Gastroesophageal sphincter (tissue), 4 donors: ENCODE measurements around the gene OR8B8. TPM values are rescaled to one million over a fixed set of nuclear protein-coding genes. Genes with fewer than 3 reads are reported as not detected.

Experiments
- ATAC-seq: fragments of 150-250 bp; one replicate; pipeline ENCODE4 v1.9.1; 2016; ENCODE audit warnings: mild to moderate bottlenecking, moderate library complexity
- H3K27ac ChIP-seq, 4 donors: fragments of 200-600 bp; sonication (generic) in 3 of 4; 1 replicate in 3 of 4; 2 replicates in 1 of 4; pipeline ENCODE4 v1.5.1; 2016 to 2019
- H3K27me3 ChIP-seq: fragments of 200-600 bp; sonication (generic); one replicate; pipeline ENCODE4 v1.5.1; 2019
- H3K36me3 ChIP-seq, 2 donors: fragments of 200-600 bp; sonication (generic); one replicate each; pipeline ENCODE4 v1.5.1; 2019; ENCODE audit warnings: control low read depth in 1 of 2
- H3K4me1 ChIP-seq, 3 donors: fragments of 200-600 bp; sonication (generic); 1 replicate in 2 of 3; 2 replicates in 1 of 3; pipeline ENCODE4 v1.5.1; 2016 to 2019; ENCODE audit warnings: control low read depth in 2 of 3
- H3K4me3 ChIP-seq, 2 donors: fragments of 200-600 bp; sonication (generic); one replicate each; pipeline ENCODE4 v1.5.1; 2019; ENCODE audit warnings: mild to moderate bottlenecking in 1 of 2, moderate library complexity in 1 of 2
- H3K9me3 ChIP-seq, 3 donors: fragments of 200-600 bp; sonication (generic); one replicate each; pipeline ENCODE4 v1.5.1; 2017 to 2019; ENCODE audit warnings: control low read depth in 2 of 3
- CTCF ChIP-seq, 4 experiments: fragments of 200-600 bp in 2 of 4; fragments of 450-650 bp in 2 of 4; sonication (generic) in 1 of 4; IDR thresholded peaks; one replicate each; pipeline ENCODE4 v1.5.1; 2017 to 2019; ENCODE audit warnings: antibody characterized with exemption in 4 of 4, mild to moderate bottlenecking in 2 of 4, moderate library complexity in 2 of 4
- EP300 ChIP-seq: sonication (generic); formaldehyde crosslinking; IDR thresholded peaks from one replicate; pipeline ENCODE4 v1.6.1; 2017; ENCODE audit warnings: antibody characterized with exemption, mild to moderate bottlenecking
- POLR2A ChIP-seq, 2 donors: fragments of 450-650 bp; IDR thresholded peaks; one replicate each; pipeline ENCODE4 v1.6.1; 2017; ENCODE audit warnings: antibody characterized with exemption in 2 of 2, mild to moderate bottlenecking in 2 of 2, moderate library complexity in 1 of 2
- POLR2AphosphoS5 ChIP-seq: sonication (generic); formaldehyde crosslinking; IDR thresholded peaks from one replicate; pipeline ENCODE4 v1.6.1; 2017; ENCODE audit warnings: antibody characterized with exemption
- WGBS, 2 donors: methylation state at CpG; one replicate each; pipeline ENCODE4 v1.1.5; 2018; ENCODE audit warnings: low coverage in 1 of 2; 5-methylcytosine and 5-hydroxymethylcytosine counted together
- total RNA-seq, 4 donors: library from RNA; depleted of rRNA; stranded (reverse); fragments of >200 nt; gene quantifications; one replicate each; pipeline ENCODE4 v1.1.0, GENCODE V29; 2016

The OR8B8 gene
- total RNA-seq, 4 donors from 2014 or later, result not detected

- no peak for TF ChIP-seq POLR2AphosphoS5
- TF ChIP-seq CTCF (IDR thresholded peaks at IDR 0.05), result no peak
- TF ChIP-seq EP300, result no peak
- no peak for TF ChIP-seq POLR2A (IDR thresholded peaks at IDR 0.05)
Observed at GRCh38 chr11:124429599-124429998, 15.9 kb downstream of the OR8B8 start.

GRCh38 chr11:124424384-124424921 is 21.0 kb downstream of the OR8B8 start, which contains the start of gene OR8B4:
Gene OR8B4, minus strand, starts transcription at chr11:124424871. Its CDS starts 0 bp downstream, at chr11:124424871.
- H3K27me3 ChIP-seq, result peaks cover 7% of the 10 kb centered on the region
- no peak within 1 kb of the TSS for H3K27ac ChIP-seq
- no peak within 1 kb of the TSS for H3K4me3 ChIP-seq
- TF ChIP-seq POLR2A (IDR thresholded peaks at IDR 0.05) (no peak), POLR2AphosphoS5 (no peak), CTCF (IDR thresholded peaks at IDR 0.05) (no peak), EP300 (no peak)
- no peaks in the 10 kb centered on the region for H3K4me1 ChIP-seq
- WGBS, 2 donors, result 73% methylated on average over 2 of the region's 2 CpGs; no CpG with 5 or more reads in 1 of the 2 donors
- H3K36me3 ChIP-seq, result no peaks in the 10 kb centered on the region
- ATAC-seq, result no peak
- H3K9me3 ChIP-seq, result no peaks in the 10 kb centered on the region

More at GRCh38 chr11:124429599-124429998, 15.9 kb downstream of the OR8B8 start:
- no peak for ATAC-seq
- H3K27ac ChIP-seq, result no peak overlapping the region
- H3K4me1 ChIP-seq, result no peaks in the 10 kb centered on the region
- H3K9me3 ChIP-seq, result peaks cover 0 to 13% (median 0%) of the 10 kb centered on the region in 3 donors
- 70 to 81% methylated on average over 2 of the region's 2 CpGs for WGBS, 2 donors
- no peaks in the 10 kb centered on the region for H3K27me3 ChIP-seq
- no peak overlapping the region for H3K4me3 ChIP-seq
- H3K36me3 ChIP-seq, result no peaks in the 10 kb centered on the region

GRCh38 chr11:124421043-124421442 is 24.5 kb downstream of the OR8B8 start:
- TF ChIP-seq EP300 (no peak), POLR2A (IDR thresholded peaks at IDR 0.05) (no peak), POLR2AphosphoS5 (no peak), CTCF (IDR thresholded peaks at IDR 0.05) (no peak)
- H3K36me3 ChIP-seq, result no peaks in the 10 kb centered on the region
- H3K9me3 ChIP-seq, result no peaks in the 10 kb centered on the region
- ATAC-seq, result no peak
- H3K4me3 ChIP-seq, result no peak overlapping the region
- no peak overlapping the region for H3K27ac ChIP-seq
- H3K4me1 ChIP-seq, result no peaks in the 10 kb centered on the region
- 71 to 79% methylated on average over 3 to 4 of the region's 4 CpGs for WGBS, 2 donors
- H3K27me3 ChIP-seq, result peaks cover 7% of the 10 kb centered on the region

GRCh38 chr11:124415356-124415923 is 30.1 kb downstream of the OR8B8 start:
- Histone ChIP-seq H3K27ac (no peak overlapping the region), H3K4me3 (no peak overlapping the region), H3K27me3 (peaks cover 11% of the 10 kb centered on the region), H3K4me1 (no peaks in the 10 kb centered on the region), H3K36me3 (no peaks in the 10 kb centered on the region), H3K9me3 (no peaks in the 10 kb centered on the region)
- WGBS, 2 donors, result 13 to 15% methylated on average over 5 of the region's 5 CpGs
- no peak for ATAC-seq
- peak in 3 of 4 experiments; percentile 41 to 51 (median 41) for TF ChIP-seq CTCF (IDR thresholded peaks at IDR 0.05)
- TF ChIP-seq POLR2AphosphoS5, result no peak
- no peak for TF ChIP-seq POLR2A (IDR thresholded peaks at IDR 0.05)
- no peak for TF ChIP-seq EP300

- 70 to 87% methylated on average over 4 to 7 of the region's 7 CpGs for WGBS, 2 donors
Observed at GRCh38 chr11:124409906-124410305, 35.6 kb downstream of the OR8B8 start.

More at GRCh38 chr11:124409906-124410305, 35.6 kb downstream of the OR8B8 start:
- Histone ChIP-seq H3K4me1 (no peaks in the 10 kb centered on the region), H3K36me3 (no peaks in the 10 kb centered on the region), H3K9me3 (no peaks in the 10 kb centered on the region), H3K27me3 (peaks cover 5% of the 10 kb centered on the region), H3K27ac (no peak overlapping the region), H3K4me3 (no peak overlapping the region)
- TF ChIP-seq POLR2AphosphoS5, result no peak
- TF ChIP-seq CTCF (IDR thresholded peaks at IDR 0.05), result no peak
- TF ChIP-seq EP300, result no peak
- no peak for TF ChIP-seq POLR2A (IDR thresholded peaks at IDR 0.05)
- ATAC-seq, result no peak
